DMS 273 treated with DMSO at 0.1 percent for 48 hours (cell line): ENCODE data around the gene NFATC2.

Experiments
- DNase-seq: peaks from one replicate; lab custom pipeline; 2025; lab: John Stamatoyannopoulos, UW

NFATC2 gene

DNA sequence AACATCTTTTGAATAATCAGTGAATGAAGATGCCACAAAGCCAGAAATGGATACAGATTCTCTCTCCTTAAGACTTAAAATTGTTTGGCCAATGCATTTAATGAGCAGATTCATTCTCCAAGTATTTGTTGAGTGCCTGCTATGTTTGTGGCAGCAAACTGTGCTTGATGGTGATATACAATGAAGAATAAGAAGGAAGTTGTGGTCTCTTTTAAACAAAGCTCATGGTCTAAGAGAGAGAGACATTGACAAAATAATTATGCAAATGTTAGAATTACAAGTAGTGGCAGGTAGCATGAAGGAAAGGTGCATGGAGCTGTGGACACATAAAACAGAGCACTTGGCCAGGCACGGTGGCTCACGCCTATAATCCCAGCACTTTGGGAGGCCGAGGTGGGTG lies 28.3 kb downstream of the NFATC2 start:
- DNase-seq, result no peak

DNA sequence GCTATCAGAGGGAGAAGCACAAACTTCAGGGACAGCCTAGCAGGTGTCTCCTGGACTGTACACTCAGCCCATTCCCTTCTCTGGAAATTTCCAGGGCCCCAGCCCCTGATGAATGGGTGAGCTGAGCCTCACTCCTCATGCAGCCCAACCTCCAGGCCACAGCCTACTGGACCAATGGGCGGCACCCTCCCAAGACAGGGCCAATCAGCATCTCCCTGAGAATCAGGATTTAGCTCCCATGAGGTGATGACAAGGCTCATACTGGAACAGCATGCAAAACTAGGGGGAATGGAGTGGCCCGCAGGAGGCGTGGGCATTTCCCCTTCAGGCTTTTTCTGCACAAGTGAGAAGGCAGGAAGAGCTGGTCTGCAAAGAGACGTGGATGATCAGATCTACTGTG lies 29.0 kb downstream of the NFATC2 start:
- DNase-seq, result no peak

DNA sequence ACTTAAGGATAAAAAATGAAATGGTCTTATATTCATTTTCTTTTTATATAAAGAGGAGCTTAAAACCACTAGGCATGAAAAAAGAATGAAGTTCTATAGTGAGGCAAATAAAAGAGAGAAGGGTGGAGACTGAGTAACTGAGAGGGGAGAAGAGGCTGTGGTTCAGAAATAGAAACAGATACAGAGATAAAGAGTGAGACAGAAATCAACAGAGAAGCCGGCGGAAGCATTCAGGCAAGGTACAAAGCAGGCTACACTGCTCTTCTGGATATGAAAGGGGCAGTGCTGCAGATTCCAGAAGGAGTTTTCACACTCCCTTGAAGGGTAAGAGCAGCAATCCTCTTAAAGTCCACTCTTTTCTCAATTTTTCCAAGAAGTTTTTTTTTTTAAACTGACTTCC lies 29.9 kb downstream of the NFATC2 start:
- DNase-seq, result no peak

DNA sequence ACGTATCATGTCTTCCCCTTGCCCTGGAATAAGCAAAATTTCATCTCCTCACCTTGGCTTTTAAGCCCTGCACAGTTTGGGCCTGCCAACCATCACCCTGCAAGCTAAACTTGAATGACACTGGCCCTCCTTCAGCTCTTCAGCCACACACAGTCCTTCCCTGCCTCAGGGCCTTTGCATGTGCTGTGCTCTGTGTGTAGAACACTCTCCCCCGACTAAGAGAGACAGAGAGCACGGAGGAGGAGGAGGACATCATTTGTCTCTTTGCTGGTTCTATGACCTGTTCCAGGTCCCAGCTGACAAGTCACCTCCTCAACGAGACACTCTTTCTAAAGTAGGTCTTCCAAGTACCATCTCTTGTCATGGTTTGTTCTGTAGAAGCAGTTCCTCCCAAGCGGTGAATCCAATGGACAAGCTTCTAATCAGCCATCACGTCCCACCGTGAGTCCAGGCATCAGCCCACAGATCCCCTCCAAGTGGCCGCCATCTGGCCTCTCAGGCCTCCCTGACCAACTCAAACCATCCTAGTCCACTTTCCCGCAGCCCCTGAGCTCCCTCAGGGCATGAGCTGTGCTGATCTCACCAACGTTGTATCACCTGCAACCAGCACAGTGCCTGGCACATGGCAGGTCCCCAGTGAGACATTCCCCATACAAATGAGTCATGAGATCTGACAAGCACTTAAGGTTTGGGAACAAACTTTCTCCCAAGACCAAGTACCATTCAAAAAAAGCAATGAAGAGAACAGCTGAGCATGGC lies 30.5 kb downstream of the NFATC2 start:
- no peak for DNase-seq

DNA sequence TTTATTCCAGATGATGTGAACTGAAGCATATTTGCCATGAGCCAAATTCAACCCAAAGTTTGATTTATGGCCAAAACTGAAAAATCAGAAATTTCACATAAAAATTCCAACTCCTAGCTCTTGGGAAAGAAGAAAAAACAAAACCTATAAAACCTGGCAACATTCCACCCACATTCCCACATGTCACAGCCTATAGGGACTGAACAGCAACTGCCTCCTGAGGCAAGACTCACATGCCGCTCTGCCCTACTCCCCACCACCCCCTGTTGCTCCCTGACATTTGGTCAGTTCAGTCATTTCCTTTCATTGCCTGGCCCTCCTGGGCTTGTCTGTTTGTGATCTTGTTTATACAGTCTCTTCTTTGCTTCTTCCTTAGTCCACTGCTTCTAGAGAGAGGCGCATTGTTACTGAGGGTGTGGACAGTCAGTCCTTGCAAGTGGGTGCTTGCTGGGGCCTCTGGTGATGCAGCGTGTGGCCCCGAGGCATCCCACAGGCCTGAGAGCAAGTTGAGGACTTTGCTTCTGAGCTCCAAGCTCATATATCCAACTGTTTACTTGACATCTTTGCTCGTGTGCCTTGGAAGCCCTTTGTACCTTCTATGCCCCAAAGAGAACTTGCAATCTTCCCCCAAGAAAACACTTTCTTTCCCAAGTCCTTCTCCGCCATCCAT lies 31.4 kb downstream of the NFATC2 start:
- no peak for DNase-seq

DNA sequence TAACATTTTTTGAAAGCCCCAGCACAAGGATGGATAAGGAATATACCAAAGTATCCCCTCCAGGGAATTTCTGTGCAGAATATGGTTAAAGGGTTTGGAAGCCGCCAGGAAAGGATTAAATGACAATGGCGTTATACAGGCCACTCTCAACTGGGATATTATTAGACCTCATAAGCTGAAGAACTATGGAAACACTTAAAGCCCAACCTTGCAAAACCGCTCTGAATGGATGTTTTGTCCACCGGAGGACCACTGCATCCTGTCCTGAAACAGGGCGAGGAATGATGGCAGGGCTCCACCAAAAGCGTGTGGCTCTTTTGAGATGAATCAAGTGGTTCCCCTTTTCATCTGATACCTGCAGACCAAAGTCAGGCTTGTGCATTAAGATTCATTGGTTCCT lies 32.4 kb downstream of the NFATC2 start:
- no peak for DNase-seq

DNA sequence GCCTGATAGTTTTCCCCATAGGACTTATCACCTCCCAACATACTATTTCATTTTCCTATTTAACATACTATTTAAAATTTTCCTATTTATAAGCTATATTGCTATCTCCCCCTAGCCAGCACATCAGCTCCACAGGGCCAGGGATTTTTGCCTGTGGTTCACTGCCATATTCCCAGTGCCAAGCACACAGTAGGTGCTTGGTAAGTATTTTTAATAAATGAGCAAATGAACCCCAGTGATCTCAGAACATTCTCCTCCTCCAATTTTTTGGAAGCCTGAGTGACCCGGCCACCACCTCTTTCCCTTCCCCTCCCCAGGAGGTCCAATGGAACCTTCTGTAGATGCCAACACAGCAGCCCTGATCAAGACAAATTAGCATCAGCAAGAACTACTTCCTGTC lies 33.3 kb downstream of the NFATC2 start:
- no peak for DNase-seq

DNA sequence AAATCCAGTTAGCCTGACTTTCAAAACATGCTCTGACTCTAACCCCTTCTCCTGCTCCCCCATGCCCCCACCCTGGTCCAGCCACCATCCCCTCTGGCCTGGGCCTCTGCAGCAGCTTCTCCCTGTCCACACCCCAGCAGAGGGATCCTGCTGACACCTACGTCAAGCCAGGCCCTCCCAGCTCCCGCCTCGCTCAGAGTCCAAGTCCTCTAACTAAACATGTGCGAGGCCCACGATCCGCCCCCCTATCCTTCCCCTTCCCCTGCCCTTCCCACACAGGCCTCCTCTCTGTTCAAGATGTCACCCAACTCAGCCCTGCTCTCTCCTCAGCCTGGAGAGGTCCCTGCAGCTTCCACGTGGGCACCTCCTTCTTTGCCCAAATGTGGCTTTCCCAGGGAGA lies 33.7 kb downstream of the NFATC2 start:
- DNase-seq, result no peak

DNA sequence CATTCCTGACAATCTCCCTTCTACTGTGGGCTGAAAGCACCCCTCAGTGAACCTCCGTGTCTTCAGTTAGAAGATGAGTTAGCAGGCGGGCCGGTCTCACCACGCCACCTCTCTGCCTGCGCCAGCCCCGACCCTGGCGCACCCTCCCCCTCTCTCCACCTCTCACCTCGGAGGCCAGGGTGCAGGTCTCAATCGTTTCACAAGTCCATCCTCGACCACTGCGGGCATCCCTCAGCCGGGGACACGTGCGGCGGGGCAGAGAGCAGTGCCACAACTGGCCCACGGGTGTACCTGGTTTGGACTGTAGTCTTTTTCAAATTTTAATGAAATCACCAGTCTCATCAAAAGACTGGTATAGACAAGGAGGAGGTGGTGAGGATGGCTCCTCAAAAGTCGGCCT lies 34.4 kb downstream of the NFATC2 start:
- DNase-seq, result no peak

DNA sequence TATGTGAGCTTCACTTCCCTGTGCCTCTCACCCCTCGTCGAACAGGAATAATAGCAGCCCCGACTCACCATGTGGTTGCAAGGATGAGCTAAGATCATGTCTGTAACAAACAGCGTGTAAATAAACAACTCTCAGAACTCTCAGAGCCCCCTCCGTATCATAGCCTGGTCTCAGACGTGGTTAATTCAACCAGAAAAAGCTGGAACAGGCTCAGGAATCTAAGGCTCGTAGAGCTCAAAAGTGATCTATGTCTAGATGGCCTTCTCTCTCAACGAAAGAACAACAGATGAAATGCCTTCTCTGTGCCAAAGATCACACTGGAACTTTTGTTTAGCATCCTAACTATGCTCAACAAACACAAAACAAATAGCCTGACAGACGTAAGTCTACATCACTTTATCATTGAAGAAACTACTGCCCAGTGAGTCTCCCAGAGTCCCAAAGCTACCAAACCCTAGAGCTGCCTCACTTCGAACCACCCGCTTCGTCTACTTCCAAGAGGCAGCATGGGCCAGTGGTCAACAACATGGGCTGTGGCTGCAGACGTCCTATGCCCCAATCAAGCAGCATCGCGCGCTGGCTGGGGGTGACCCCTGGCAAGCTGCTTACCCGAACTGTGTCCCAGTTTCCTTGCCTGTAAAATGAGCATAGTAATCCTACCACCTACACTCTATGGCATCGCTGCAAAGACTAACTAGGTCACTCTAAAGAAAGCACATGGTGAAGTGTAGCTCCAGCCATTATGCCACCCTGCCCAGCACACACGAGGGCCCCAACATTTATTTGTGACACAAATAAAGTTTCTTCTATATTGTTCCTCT lies 35.1 kb downstream of the NFATC2 start:
- DNase-seq, result no peak

DNA sequence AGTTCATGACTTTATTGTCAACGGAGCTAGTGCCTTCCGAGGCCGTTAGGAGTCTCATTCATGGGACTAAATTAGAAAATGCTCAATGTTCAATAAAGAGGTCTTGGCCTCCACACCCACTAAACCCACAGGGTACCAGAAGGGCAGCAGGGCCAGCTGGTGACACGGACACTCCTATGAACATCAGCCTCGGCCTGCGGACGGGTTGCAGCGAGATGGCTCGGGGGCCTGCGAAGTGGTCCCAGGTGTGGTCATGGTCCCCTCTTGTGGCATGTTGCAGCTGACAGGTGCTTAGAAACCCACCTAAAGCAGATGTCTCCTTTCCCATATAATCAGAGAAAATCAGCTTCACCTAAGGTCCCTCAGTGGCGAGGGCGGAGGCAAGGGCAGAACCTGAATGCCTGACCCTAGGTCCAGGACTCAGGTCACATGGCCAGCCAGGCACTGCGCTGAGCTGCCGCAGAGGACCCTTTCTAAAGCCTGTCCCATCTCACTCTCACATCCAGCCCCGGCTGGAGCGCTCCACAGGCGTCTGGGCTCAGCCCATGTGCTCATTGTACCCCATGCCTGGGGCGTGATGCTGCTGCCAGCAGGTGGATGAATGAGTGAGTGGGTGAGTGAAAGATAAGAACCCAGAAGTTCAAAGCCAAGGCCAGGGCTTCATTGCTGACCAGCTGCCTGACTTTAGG lies 35.8 kb downstream of the NFATC2 start:
- DNase-seq, result no peak

DNA sequence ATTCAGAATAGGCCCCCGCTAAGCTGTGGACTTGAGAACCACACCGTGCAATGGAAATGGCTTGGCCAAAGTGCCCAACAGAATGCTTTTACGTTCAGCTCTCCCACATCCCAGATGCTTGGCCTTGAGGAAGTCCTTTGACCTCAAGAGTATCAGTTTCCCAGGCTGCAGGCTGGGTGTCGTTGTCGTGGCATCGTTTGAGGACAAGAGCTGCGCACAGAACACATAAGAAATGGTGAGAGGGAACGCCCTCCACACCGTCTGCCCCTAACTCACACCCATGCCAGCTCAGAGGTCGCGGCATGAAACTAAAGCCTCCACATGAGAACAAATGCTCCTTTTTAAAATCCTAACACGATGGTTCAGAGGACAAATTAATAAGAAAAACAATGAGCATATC lies 37.0 kb downstream of the NFATC2 start:
- DNase-seq, result no peak

DNA sequence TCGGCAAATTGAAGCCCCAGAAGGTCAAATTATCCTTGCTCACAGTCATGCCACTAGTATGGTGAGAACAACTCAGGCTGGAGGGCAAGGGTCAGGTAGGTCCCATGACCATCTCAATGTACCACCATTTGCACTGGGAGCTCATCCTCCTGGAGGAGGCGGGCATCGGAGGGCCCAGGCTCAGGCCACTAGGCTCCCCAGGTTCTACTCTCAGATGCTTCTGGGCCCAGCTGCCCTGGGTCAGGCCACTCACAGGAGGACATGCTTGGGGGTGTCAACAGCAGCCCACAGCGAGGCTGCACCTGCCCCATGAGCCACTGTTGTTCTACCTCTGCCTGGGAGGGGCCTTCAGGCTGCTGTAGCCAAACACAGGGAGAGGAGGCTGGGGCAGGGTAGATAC lies 39.1 kb downstream of the NFATC2 start:
- DNase-seq, result no peak

DNA sequence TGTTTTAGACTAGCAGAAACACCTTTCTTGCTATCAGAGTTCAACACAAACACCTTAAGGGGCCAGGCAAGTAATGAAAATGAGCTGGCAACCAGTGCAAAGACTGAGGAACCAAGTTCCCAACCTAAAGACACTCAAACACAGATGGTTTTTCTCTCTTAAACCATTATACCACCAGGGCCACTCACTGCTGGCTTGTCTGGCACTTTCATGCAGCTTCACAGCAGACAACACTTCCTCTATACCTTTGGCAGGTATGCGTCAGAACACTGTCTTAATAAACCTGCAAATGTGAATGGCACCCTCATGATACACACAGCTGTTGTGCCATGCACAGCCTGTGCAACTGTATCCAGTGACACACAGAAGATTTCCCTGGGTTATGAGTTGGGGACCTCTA lies 41.6 kb downstream of the NFATC2 start:
- no peak for DNase-seq

DNA sequence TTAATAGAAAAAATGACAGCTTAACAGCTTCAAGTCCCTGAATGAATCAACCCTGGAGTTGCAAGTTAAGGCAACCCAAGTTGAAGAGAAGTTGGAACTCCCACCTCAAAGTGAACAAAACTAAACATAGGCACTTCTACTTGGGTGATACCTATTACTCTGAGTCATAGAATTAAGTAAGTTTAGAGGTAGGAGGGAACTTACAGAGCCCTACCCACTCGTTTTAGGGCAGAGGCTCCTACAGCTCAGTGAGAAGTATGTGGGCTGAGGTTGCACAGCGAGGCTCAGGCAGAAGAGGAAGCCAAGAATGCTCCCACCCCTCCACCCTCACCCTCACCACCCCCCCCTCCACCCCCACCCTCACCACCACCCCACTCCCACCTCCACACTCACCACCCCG lies 42.2 kb downstream of the NFATC2 start:
- no peak for DNase-seq

DNA sequence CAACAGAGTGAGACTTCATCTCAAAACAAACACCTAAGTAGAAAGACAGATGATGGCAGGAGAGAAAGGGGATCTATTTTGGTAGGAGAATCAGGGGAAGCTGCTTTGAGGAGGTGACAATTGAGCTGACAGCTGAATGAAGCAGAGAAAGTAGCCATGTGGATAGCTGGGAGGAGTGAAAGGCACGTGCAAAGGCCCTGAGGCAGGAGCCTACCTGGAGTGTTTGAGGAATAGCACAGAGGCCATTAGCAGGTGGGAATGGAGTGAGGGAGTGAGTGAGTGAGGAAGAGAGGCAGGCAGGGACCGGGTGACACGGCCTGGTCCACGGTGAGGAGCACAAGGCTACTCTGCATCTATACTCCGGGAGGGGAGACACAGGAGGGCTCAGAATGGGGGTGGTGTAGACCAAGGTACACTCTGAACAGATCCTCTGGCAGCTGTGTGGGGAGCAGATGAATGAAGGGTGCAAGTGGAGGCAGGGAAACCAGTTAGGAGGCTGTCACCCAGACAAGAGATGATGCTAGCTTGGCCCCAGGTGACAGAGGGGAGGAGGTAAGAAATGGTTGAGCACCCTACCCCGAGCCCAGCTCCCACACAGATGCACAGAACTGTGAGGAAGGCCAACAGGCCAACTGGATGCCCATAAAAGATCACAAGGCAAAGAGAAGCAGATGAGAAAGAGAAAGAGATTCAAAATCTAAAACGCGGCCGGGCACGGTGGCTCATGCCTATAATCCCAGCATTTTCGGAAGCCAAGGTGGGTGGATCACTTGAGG lies 43.6 kb downstream of the NFATC2 start:
- DNase-seq, result no peak

DNA sequence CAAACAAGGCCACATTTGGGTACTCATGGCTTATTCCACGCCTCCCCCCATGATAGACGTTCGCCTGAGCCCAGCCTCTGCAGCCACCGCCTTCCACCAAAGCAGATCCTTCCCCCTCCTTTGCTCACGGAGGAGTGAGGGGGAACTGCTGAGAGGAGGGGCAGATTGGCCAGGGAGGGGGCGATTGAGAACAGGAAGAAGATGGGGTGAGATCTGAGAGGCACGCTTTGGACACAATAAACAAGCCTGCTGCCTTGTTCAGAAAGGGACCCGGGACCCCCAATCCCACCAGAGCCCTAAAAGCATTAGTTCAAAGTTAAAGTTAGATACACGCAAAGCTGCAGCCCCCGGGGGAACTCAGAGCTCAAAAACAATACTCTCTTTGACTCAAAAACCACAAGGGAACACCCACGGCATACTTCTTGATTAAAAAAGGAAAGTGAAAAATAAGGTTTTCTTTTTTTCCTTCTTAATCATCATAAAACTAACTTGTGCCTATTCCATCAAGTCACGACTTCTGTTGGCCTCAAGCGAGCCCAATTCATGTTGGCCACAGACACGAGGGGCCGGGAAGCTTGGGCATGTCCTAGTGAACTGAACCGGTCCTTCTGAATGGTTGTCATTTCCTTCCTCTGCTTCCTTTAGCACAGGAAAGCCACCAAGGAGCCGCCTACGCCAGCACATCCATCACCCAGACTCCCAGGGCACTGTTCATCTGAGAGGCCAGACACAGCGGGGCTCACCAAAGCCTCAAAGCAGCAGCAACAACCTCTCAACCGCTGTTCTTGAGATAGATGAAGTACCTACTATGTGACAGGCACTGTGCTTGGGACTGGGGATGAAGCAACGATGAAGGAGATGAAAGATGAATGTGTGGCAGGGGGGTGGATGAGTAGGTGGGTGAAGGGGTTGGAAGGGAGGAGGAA lies 44.7 kb downstream of the NFATC2 start:
- no peak for DNase-seq

DNA sequence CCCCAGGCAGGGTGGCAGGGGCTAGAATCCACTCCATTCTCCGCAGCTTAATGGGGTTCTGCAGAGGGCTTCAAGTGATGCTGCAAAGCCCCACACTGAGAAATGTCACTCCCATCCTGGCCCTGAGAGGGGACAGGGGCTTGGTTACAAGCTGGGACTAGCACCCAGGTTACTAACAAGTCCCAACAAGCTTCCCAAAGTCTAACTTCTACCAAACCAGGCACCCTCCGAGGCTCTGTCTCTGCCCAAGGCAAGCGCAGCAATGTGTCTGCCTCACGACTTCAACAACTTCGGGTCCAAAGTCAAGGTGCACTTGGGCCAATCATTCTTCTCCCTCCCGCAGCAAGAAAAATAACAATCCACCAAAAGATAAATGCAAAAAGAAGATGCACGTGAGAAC lies 45.6 kb downstream of the NFATC2 start:
- DNase-seq, result no peak

DNA sequence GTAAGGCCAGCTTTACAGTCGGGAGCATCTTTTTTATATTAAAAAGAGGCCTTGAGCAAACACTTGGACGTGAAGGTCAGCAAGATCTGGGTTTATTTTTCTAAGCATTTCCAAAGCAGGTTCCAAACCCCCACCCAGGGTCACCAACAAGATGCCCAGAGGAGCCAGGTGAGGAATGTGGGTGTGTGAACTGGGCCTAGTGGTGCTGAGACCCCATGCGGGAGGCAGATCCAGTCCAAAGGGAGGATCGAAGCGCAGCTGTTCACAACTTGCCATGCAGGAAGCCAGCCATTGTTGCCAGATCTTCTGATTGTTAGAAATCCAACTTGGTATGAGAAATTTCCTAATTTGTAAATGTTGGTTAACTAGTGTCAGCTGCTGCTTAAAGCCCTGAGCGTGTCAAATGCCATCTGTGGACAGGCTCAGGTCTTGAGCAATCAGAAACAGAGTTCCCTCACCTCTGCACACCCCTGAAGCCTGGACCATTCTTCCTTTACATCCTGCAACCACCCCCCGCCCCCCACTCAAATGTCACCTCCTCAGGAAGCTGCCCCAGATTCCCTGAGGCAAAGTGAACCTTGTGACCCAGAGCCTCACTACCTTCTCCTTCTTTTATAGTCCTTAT lies 46.5 kb downstream of the NFATC2 start:
- DNase-seq, result no peak

DNA sequence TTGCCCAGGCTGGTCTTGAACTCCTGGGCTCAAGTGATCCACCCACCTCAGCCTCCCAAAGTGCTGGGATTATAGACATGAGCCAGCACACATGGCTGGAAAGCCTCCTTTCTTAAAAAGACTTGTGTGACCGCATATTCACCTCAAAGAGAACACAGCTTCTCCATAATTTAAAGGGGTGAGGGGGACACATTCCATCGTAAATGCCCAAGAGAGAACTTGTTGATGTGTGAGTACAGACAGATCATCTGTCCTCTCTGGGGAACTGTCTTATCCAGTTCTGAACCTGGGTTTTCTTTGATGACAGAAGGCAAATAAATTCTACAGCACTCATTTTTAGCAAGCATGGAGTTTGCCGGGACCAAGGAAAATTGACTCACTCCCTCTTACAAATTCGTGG lies 47.2 kb downstream of the NFATC2 start:
- no peak for DNase-seq
